Esophagus squamous epithelium (tissue), 5 donors: Measurements from ENCODE around the gene PHLDB2. TPM values are rescaled to one million over a fixed set of nuclear protein-coding genes. Genes with fewer than 3 reads are reported as not detected.

ENCODE experiments used
- DNase-seq: peaks from one replicate; lab custom pipeline; 2025; lab: John Stamatoyannopoulos, UW
- H3K27ac ChIP-seq, 4 donors: fragments of 200-600 bp; sonication (generic); one replicate each; pipeline ENCODE4 v1.5.1; 2016 to 2019; ENCODE audit warnings: mild to moderate bottlenecking in 1 of 4
- H3K27me3 ChIP-seq, 4 donors: fragments of 200-600 bp; sonication (generic); 1 replicate in 3 of 4; 2 replicates in 1 of 4; pipeline versions ENCODE4 v1.5.1 to v1.6.0; 2017 to 2021; ENCODE audit warnings: antibody characterized with exemption in 1 of 4
- H3K36me3 ChIP-seq, 3 donors: fragments of 200-600 bp; sonication (generic); one replicate each; pipeline ENCODE4 v1.5.1; 2016 to 2019
- H3K4me1 ChIP-seq, 3 donors: fragments of 200-600 bp; sonication (generic); one replicate each; pipeline ENCODE4 v1.5.1; 2017 to 2019
- H3K4me3 ChIP-seq, 4 donors: fragments of 200-600 bp; sonication (generic); 1 replicate in 3 of 4; 2 replicates in 1 of 4; pipeline ENCODE4 v1.5.1; 2016 to 2019; ENCODE audit warnings: mild to moderate bottlenecking in 2 of 4, moderate library complexity in 1 of 4
- H3K9me3 ChIP-seq, 3 donors: fragments of 200-600 bp; sonication (generic); one replicate each; pipeline ENCODE4 v1.5.1; 2016 to 2019
- POLR2A ChIP-seq, 4 donors: fragments of 450-650 bp; IDR thresholded peaks; one replicate each; pipeline ENCODE4 v1.6.1; 2017; ENCODE audit warnings: antibody characterized with exemption in 4 of 4, mild to moderate bottlenecking in 4 of 4, moderate library complexity in 3 of 4
- WGBS, 2 donors: methylation state at CpG; one replicate each; pipeline ENCODE4 v1.1.5; 2018; 5-methylcytosine and 5-hydroxymethylcytosine counted together
- intact Hi-C: fragments of 100-400 bp; cut with DNase I; formaldehyde crosslinking; loops from one replicate; pipeline ENCODE4 v1.15.0; 2022
- total RNA-seq, 4 donors: library from RNA; depleted of rRNA; stranded (reverse); fragments of >200 nt; gene quantifications; one replicate each; pipeline ENCODE4 v1.1.0, GENCODE V29; 2016
- TF ChIP-seq, protein P1 (sequence below), 6 experiments: fragments of 450-650 bp in 4 of 6; fragments of 200-600 bp in 2 of 6; sonication (generic) in 2 of 6; IDR thresholded peaks; one replicate each; pipeline ENCODE4 v1.5.1; 2016 to 2019; ENCODE audit warnings: antibody characterized with exemption in 6 of 6, mild to moderate bottlenecking in 4 of 6, moderate library complexity in 4 of 6
- donor health status: DM: yes; HTN: yes; CAD: no.

Gene PHLDB2
- total RNA-seq, 4 donors from 2014 or later = 5.6 to 37.8 (median 19.2) TPM

DNA sequence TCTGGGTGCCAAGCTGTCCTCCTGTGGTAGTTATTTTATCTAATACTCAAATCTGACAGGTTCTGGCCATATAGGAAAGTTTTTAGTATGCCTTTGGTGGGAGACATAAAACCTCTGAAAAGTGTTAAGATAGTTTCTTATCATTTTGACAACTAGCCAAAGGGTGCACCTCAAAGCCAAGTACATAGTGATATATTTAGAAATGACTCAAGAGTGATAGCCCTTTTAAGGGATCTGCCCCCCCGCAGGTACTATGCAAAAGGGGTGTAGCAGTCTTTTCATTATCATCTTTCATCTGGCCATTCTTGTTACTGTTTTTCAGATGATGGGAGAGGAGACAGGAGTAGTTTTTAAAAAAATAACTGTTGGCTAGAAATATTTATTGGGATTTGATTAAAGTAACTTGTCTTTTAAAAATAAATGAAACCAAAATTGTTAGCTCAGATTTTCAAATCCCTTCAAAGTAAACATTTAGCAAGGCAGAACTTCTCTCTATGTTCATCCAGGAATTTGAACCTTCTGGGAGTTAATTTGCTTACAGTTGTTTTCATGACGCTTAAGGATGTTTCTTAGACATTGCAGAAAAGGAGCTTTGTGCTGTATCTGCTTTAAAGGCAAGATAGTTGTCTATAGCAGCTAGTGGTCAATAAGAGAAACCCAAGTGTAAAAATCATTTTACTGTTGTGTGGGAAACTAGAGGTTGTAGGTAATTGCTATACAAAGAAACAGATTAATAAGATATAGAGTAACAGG lies 5.1 kb downstream of the PHLDB2 start:
- TF ChIP-seq POLR2A (IDR thresholded peaks at IDR 0.05) = no peak
- TF ChIP-seq, protein P1, sequence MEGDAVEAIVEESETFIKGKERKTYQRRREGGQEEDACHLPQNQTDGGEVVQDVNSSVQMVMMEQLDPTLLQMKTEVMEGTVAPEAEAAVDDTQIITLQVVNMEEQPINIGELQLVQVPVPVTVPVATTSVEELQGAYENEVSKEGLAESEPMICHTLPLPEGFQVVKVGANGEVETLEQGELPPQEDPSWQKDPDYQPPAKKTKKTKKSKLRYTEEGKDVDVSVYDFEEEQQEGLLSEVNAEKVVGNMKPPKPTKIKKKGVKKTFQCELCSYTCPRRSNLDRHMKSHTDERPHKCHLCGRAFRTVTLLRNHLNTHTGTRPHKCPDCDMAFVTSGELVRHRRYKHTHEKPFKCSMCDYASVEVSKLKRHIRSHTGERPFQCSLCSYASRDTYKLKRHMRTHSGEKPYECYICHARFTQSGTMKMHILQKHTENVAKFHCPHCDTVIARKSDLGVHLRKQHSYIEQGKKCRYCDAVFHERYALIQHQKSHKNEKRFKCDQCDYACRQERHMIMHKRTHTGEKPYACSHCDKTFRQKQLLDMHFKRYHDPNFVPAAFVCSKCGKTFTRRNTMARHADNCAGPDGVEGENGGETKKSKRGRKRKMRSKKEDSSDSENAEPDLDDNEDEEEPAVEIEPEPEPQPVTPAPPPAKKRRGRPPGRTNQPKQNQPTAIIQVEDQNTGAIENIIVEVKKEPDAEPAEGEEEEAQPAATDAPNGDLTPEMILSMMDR (IDR thresholded peaks at IDR 0.05) = no peak
- Histone ChIP-seq H3K27me3 (no peaks in the 10 kb centered on the region), H3K36me3 (no peaks in the 10 kb centered on the region), H3K9me3 (no peaks in the 10 kb centered on the region), H3K27ac (peak overlapping the region in 3 of 4 donors; percentile 72 to 96 (median 95)), H3K4me3 (peak overlapping the region in 1 of 4 donors; percentile 4), H3K4me1 (peaks cover 0 to 68% (median 38%) of the 10 kb centered on the region in 3 donors)
- intact Hi-C loops = loop anchor here (5.0 to 10.0 kb wide), 2 partner anchors 101 to 142 kb away; no protein-coding TSS in a partner anchor
- 37 to 49% methylated on average over 2 of the region's 2 CpGs for WGBS, 2 donors
- DNase-seq = no peak

DNA sequence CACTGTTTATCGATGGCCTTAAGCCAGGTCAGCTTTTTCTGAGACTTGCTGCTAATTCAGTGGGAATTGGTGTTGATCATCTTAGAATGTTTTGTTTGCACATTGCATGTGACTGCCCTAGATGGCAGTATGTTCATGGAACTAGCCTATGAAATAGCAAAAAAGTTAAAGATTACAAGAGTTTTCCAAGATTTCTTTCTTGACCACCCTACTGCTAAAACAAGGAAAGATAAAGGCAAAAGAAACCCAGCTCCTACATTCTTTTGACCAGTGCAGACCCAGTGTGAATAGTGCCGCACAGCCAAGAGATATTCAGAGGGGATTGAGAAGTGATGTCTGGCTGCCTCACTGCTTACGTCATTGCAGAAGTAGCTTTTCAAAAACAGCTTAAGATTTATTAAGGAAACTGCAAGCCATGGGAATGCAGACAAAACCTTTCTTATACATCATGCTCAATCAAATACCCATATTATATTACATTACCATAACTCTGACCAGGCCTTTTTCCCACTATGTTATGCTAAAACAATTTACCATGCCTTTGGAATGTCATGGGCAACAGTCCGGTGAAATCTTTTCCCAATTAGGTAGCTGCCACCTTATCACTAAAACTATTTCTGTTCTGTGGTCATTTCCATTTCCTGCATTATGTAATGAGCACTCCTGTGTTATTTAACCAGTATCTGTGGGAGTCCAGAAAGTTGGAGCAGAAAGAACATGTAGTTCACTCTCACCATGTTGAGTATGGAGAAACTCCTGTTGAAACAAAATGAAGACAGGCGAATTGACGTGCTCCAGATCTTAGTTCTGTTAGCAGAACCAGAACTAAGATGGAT lies 6.0 kb downstream of the PHLDB2 start:
- Histone ChIP-seq H3K9me3 (no peaks in the 10 kb centered on the region), H3K4me1 (peaks cover 0 to 70% (median 45%) of the 10 kb centered on the region in 3 donors), H3K4me3 (peak overlapping the region in 1 of 4 donors; percentile 0), H3K27me3 (no peaks in the 10 kb centered on the region), H3K36me3 (no peaks in the 10 kb centered on the region), H3K27ac (peak overlapping the region; percentile 23 to 96 (median 84))
- intact Hi-C loops = loop anchor here (5.0 to 10.0 kb wide), 2 partner anchors 100 to 143 kb away; no protein-coding TSS in a partner anchor
- no peak for DNase-seq
- TF ChIP-seq, protein P1 (IDR thresholded peaks at IDR 0.05) = peak in 1 of 6 experiments; percentile 16
- no peak for TF ChIP-seq POLR2A (IDR thresholded peaks at IDR 0.05)
- 60% methylated on average over 6 of the region's 6 CpGs for WGBS, 2 donors

DNA sequence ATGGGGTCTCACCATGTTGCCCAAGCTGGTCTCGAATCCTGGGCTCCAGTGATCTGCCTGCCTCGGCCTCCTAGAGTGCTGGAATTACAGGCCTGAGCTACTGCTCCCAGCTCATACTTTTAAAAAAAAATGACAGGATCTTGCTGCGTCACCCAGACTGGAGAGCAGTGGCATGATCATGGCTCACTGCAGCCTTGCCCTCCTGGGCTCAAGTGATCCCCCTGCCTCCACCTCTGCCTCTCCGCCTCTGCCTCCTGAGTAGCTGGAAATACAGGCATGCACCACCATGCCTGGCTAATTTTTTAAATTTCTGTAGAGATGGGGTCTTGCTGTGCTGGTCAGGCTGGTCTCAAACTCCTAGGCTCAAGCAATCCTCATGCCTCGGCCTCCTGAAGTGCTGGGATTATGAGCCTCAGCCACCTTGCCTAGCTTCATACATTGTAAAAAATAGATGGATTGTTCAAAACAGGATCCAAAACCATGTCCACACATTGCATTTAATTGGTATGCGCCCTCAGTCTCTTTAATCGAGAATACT lies 8.9 kb downstream of the PHLDB2 start:
- intact Hi-C loops = loop anchor here (10.0 kb wide), 1 partner anchor 97 kb away; no protein-coding TSS in a partner anchor
- H3K27me3 ChIP-seq = no peaks in the 10 kb centered on the region
- no peaks in the 10 kb centered on the region for H3K9me3 ChIP-seq
- no peak for DNase-seq
- H3K4me1 ChIP-seq = peaks cover 0 to 55% (median 30%) of the 10 kb centered on the region in 3 donors
- no peak for TF ChIP-seq POLR2A (IDR thresholded peaks at IDR 0.05)
- TF ChIP-seq, protein P1 (IDR thresholded peaks at IDR 0.05) = no peak
- no peak overlapping the region for H3K4me3 ChIP-seq
- no peaks in the 10 kb centered on the region for H3K36me3 ChIP-seq
- H3K27ac ChIP-seq = peak overlapping the region in 1 of 4 donors; percentile 49
- WGBS, 2 donors = 81% methylated on average over 5 to 7 of the region's 7 CpGs

DNA sequence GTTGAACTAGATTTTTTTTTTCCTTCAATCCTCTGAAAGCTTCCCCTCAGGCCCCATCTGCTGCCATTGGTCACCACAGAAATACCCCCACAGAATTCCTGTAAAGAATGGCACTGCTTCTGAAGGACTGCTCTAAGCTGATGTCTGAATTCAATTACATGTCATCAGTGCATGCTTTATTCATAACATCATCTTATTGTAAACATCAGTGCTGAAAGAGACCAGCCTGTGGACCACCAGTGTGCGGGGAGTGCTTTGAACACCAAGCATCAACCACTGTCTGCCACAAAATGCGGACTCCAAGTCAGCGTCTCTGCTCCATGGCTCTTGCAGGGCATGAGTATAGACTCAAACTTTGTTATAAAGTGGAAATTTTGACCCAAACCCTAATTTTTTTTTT lies 11.6 kb downstream of the PHLDB2 start:
- WGBS, 2 donors = 89 to 94% methylated on average over 3 of the region's 3 CpGs
- no peak for DNase-seq
- H3K27ac ChIP-seq = no peak overlapping the region

More for the DNA sequence above, 11.6 kb downstream of the PHLDB2 start:
- intact Hi-C loops = no loop called here
- H3K4me3 ChIP-seq = no peak overlapping the region
- H3K9me3 ChIP-seq = no peaks in the 10 kb centered on the region
- H3K27me3 ChIP-seq = no peaks in the 10 kb centered on the region
- peaks cover 0 to 53% (median 24%) of the 10 kb centered on the region in 3 donors for H3K4me1 ChIP-seq
- H3K36me3 ChIP-seq = no peaks in the 10 kb centered on the region
- TF ChIP-seq POLR2A (IDR thresholded peaks at IDR 0.05) = no peak
- TF ChIP-seq, protein P1 (IDR thresholded peaks at IDR 0.05) = no peak
